ENCODE data around the gene PATJ.

DNA sequence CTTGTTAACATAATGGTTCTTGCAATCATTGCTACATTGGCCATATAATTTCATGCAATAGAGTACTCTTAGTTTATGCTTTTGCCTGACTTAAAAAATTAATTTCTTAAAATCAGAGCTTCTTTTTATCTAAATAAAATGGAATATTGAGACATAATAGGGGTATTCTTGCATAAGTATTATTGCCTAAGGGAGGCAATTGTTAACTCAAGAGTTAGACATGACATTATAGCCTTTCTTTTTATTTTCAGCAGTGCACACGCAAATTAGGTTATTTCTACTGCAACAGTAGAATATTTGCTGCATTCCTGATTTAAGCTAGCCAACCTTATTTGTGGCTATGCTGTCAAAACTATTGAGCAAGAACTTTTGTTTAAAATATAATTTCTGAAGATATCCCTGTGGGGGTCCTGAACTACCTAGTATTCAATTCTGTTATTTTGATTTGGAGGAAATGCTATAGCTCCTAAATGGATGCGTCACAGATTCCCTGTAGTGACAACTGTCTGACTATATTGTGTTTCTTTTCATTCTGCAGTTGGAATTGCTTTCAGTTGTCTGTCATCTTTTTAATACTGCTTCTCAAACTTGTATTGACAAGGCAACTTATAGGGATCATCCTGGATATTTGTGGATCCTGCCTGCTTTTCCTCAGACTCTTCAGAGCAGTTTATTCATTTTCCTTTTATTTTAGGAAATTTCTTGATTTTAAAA lies 211.0 kb downstream of the PATJ start:
- TF ChIP-seq, protein P1, sequence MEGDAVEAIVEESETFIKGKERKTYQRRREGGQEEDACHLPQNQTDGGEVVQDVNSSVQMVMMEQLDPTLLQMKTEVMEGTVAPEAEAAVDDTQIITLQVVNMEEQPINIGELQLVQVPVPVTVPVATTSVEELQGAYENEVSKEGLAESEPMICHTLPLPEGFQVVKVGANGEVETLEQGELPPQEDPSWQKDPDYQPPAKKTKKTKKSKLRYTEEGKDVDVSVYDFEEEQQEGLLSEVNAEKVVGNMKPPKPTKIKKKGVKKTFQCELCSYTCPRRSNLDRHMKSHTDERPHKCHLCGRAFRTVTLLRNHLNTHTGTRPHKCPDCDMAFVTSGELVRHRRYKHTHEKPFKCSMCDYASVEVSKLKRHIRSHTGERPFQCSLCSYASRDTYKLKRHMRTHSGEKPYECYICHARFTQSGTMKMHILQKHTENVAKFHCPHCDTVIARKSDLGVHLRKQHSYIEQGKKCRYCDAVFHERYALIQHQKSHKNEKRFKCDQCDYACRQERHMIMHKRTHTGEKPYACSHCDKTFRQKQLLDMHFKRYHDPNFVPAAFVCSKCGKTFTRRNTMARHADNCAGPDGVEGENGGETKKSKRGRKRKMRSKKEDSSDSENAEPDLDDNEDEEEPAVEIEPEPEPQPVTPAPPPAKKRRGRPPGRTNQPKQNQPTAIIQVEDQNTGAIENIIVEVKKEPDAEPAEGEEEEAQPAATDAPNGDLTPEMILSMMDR (optimal IDR thresholded peaks at IDR 0.05 in 1 of 3, IDR thresholded peaks at IDR 0.05 in 1 of 3, conservative IDR thresholded peaks at IDR 0.05 in 1 of 3; ENCODE audit: extremely low read depth in 1 of 3, insufficient read depth in 2 of 3, low read length in 3 of 3): no peak
- TF ChIP-seq EZH2 (IDR thresholded peaks at IDR 0.05; ENCODE audit: low read length): no peak

Measured in keratinocyte (primary cell).